Liver (tissue), 9 donors: ENCODE results near the gene PRKD1. TPM values are rescaled to one million over a fixed set of nuclear protein-coding genes. Genes with fewer than 3 reads are reported as not detected.

Experiments
- DNase-seq: peaks from one replicate; pipeline ENCODE4 v3.0.0-alpha.2; 2017; ENCODE audit warnings: low spot score
- H3K27ac ChIP-seq, 2 donors: one replicate each; pipeline ENCODE4 v1.7.0; 2013; ENCODE audit warnings: inconsistent platforms in 2 of 2, low read length in 2 of 2, control low read depth in 1 of 2, low read depth in 1 of 2, mild to moderate bottlenecking in 1 of 2
- H3K27me3 ChIP-seq, 4 donors: one replicate each; pipeline versions ENCODE4 v1.6.1 to v1.7.0; 2013; ENCODE audit warnings: low read length in 3 of 4, inconsistent platforms in 1 of 4, mild to moderate bottlenecking in 1 of 4, moderate library complexity in 1 of 4; ENCODE audit not compliant: control insufficient read depth in 4 of 4, insufficient read depth in 4 of 4
- H3K36me3 ChIP-seq, 4 donors: one replicate each; pipeline versions ENCODE4 v1.6.1 to v1.7.0; 2013; ENCODE audit warnings: low read length in 3 of 4, mild to moderate bottlenecking in 3 of 4, low read depth in 1 of 4, moderate library complexity in 1 of 4; ENCODE audit not compliant: control insufficient read depth in 4 of 4, insufficient read depth in 3 of 4
- H3K4me1 ChIP-seq, 4 donors: one replicate each; pipeline versions ENCODE4 v1.6.1 to v1.7.0; 2013; ENCODE audit warnings: low read length in 3 of 4, mild to moderate bottlenecking in 3 of 4, moderate library complexity in 1 of 4; ENCODE audit not compliant: control insufficient read depth in 4 of 4, insufficient read depth in 4 of 4
- H3K4me3 ChIP-seq, 3 donors: one replicate each; pipeline versions ENCODE4 v1.6.1 to v1.7.0; 2013; ENCODE audit warnings: low read length in 3 of 3, control low read depth in 1 of 3, low read depth in 1 of 3, mild to moderate bottlenecking in 1 of 3
- H3K9ac ChIP-seq, 2 donors: one replicate each; pipeline ENCODE4 v1.7.0; 2013; ENCODE audit warnings: low read length in 2 of 2, mild to moderate bottlenecking in 2 of 2, moderate library complexity in 2 of 2, control low read depth in 1 of 2, low read depth in 1 of 2
- H3K9me3 ChIP-seq, 4 donors: one replicate each; pipeline versions ENCODE4 v1.6.1 to v1.7.0; 2013; ENCODE audit warnings: low read length in 3 of 4; ENCODE audit not compliant: control insufficient read depth in 4 of 4
- ATF3 ChIP-seq: IDR thresholded peaks from 2 replicates; pipeline ENCODE4 v1.6.1; 2016; ENCODE audit warnings: antibody characterized with exemption
- CTCF ChIP-seq: fragments of 150-350 bp; IDR thresholded peaks from 2 replicates; pipeline ENCODE4 v1.5.1; 2017; ENCODE audit warnings: improper control_type of control experiment, low read depth, low read length; ENCODE audit not compliant: missing input control
- EGR1 ChIP-seq, 2 donors: IDR thresholded peaks; 2 replicates each; pipeline ENCODE4 v1.6.1; 2016 to 2018; ENCODE audit warnings: antibody characterized with exemption in 2 of 2, low read depth in 2 of 2
- FOXA1 ChIP-seq: IDR thresholded peaks from 2 replicates; pipeline ENCODE4 v1.6.1; 2016; ENCODE audit warnings: antibody characterized with exemption
- GABPA ChIP-seq, 2 donors: IDR thresholded peaks in 1 of 2; conservative IDR thresholded peaks in 1 of 2; 2 replicates each; pipeline ENCODE4 v1.6.1; 2016; ENCODE audit warnings: antibody characterized with exemption in 2 of 2, mild to moderate bottlenecking in 1 of 2, moderate library complexity in 1 of 2
- HNF4A ChIP-seq, 2 donors: conservative IDR thresholded peaks; 2 replicates each; pipeline ENCODE4 v1.6.1; 2016; ENCODE audit warnings: antibody characterized with exemption in 2 of 2, mild to moderate bottlenecking in 2 of 2
- HNF4G ChIP-seq: IDR thresholded peaks from 2 replicates; pipeline ENCODE4 v1.6.1; 2016; ENCODE audit warnings: antibody characterized with exemption
- JUND ChIP-seq, 2 donors: IDR thresholded peaks; 2 replicates each; pipeline ENCODE4 v1.6.1; 2016; ENCODE audit warnings: antibody characterized with exemption in 2 of 2
- NR2F2 ChIP-seq: IDR thresholded peaks from 2 replicates; pipeline ENCODE4 v1.6.1; 2016; ENCODE audit warnings: antibody characterized with exemption
- RAD21 ChIP-seq, 2 donors: IDR thresholded peaks; 2 replicates each; pipeline ENCODE4 v1.6.1; 2016; ENCODE audit warnings: antibody characterized with exemption in 2 of 2, mild to moderate bottlenecking in 2 of 2
- REST ChIP-seq: IDR thresholded peaks from 2 replicates; pipeline ENCODE4 v1.6.1; 2016; ENCODE audit warnings: antibody characterized with exemption, mild to moderate bottlenecking
- RXRA ChIP-seq, 2 donors: IDR thresholded peaks; 2 replicates each; pipeline ENCODE4 v1.6.1; 2017 to 2018; ENCODE audit warnings: antibody characterized with exemption in 2 of 2, mild to moderate bottlenecking in 1 of 2
- SP1 ChIP-seq: IDR thresholded peaks from 2 replicates; pipeline ENCODE4 v1.6.1; 2018; ENCODE audit warnings: antibody characterized with exemption, mild to moderate bottlenecking
- YY1 ChIP-seq: IDR thresholded peaks from 2 replicates; pipeline ENCODE4 v1.6.1; 2016; ENCODE audit warnings: antibody characterized with exemption, mild to moderate bottlenecking
- ZBTB33 ChIP-seq: IDR thresholded peaks from 2 replicates; pipeline ENCODE4 v1.6.1; 2016; ENCODE audit warnings: antibody characterized with exemption
- WGBS: extraction: QIAGEN DNeasy Blood & Tissue Kit; methylation state at CpG from one replicate; pipeline ENCODE4 v1.1.7; 2013; 5-methylcytosine and 5-hydroxymethylcytosine counted together
- polyA plus RNA-seq, 2 donors: library from polyadenylated mRNA; stranded (reverse) in 1 of 2; unstranded in 1 of 2; fragments of 200-250 nt in 1 of 2; fragments of >200 nt in 1 of 2; fragmentation: Nextera tagmentation in 1 of 2; extraction: Ambion mirVana in 1 of 2; gene quantifications; one replicate each; pipeline versions ENCODE4 v1.2.1 to v1.2.3, GENCODE V29; 2013 to 2015
- total RNA-seq, 2 donors: library from RNA; depleted of rRNA; stranded (reverse); fragments of >200 nt; gene quantifications; one replicate each; pipeline ENCODE4 v1.2.3, GENCODE V29; 2014
- donor health status: healthy.
- donor health status: healthy.
- donor health status: healthy.
- donor health status: healthy.
- donor health status: healthy.

PRKD1 gene
- total and polyA plus RNA-seq, 4 donors: 0.85 to 5.0 (median 0.99) TPM

GRCh38 chr14:29616922-29617321 lies 310.7 kb downstream of the PRKD1 start:
- H3K9me3 ChIP-seq: peaks cover 0 to 4% (median 0%) of the 10 kb centered on the region in 4 donors
- H3K27me3 ChIP-seq: no peaks in the 10 kb centered on the region
- H3K9ac ChIP-seq: no peak overlapping the region
- H3K36me3 ChIP-seq: no peaks in the 10 kb centered on the region
- H3K4me1 ChIP-seq: no peaks in the 10 kb centered on the region
- no peak for DNase-seq
- TF ChIP-seq ZBTB33 (no peak), ATF3 (no peak), RXRA (IDR thresholded peaks at IDR 0.05) (no peak), JUND (IDR thresholded peaks at IDR 0.05) (no peak), GABPA (IDR thresholded peaks at IDR 0.05 in 1 of 2, conservative IDR thresholded peaks at IDR 0.05 in 1 of 2) (no peak), CTCF (no peak), HNF4G (no peak), RAD21 (IDR thresholded peaks at IDR 0.05) (no peak), EGR1 (IDR thresholded peaks at IDR 0.05; ENCODE audit: low read depth in 2 of 2) (no peak), NR2F2 (no peak), SP1 (no peak)
- H3K4me3 ChIP-seq: no peak overlapping the region
- H3K27ac ChIP-seq: no peak overlapping the region

GRCh38 chr14:29608861-29609260 lies 318.8 kb downstream of the PRKD1 start:
- Histone ChIP-seq H3K4me1 (peaks cover 0 to 2% (median 0%) of the 10 kb centered on the region in 4 donors), H3K9ac (no peak overlapping the region), H3K9me3 (no peaks in the 10 kb centered on the region), H3K36me3 (no peaks in the 10 kb centered on the region), H3K27ac (no peak overlapping the region), H3K27me3 (no peaks in the 10 kb centered on the region), H3K4me3 (no peak overlapping the region)
- TF ChIP-seq REST: no peak
- no peak for TF ChIP-seq EGR1 (IDR thresholded peaks at IDR 0.05; ENCODE audit: low read depth in 2 of 2)
- TF ChIP-seq CTCF: no peak
- no peak for TF ChIP-seq ATF3
- TF ChIP-seq GABPA (IDR thresholded peaks at IDR 0.05 in 1 of 2, conservative IDR thresholded peaks at IDR 0.05 in 1 of 2): no peak
- no peak for TF ChIP-seq YY1
- no peak for TF ChIP-seq RXRA (IDR thresholded peaks at IDR 0.05)
- TF ChIP-seq HNF4G: no peak
- TF ChIP-seq FOXA1: no peak
- TF ChIP-seq SP1: no peak
- no peak for TF ChIP-seq RAD21 (IDR thresholded peaks at IDR 0.05)
- no peak for TF ChIP-seq HNF4A (conservative IDR thresholded peaks at IDR 0.05)
- DNase-seq: no peak
- 83% methylated on average over 2 of the region's 2 CpGs for WGBS
